ENCODE data around the gene RAPSN.

The RAPSN gene

GRCh38 chr11:47488111-47488510 is 39.2 kb upstream of the RAPSN start:
- no peak for TF ChIP-seq CTCF (IDR thresholded peaks at IDR 0.05)

- TF ChIP-seq CTCF (IDR thresholded peaks at IDR 0.05): no peak
Observed at GRCh38 chr11:47487421-47487820, 38.5 kb upstream of the RAPSN start.

GRCh38 chr11:47485107-47485506 is 36.2 kb upstream of the RAPSN start:
- TF ChIP-seq CTCF (IDR thresholded peaks at IDR 0.05): no peak

GRCh38 chr11:47483457-47483856 is 34.5 kb upstream of the RAPSN start:
- no peak for TF ChIP-seq CTCF (IDR thresholded peaks at IDR 0.05)

GRCh38 chr11:47480762-47481161 is 31.8 kb upstream of the RAPSN start:
- TF ChIP-seq CTCF (IDR thresholded peaks at IDR 0.05): no peak

GRCh38 chr11:47478651-47479329 is 29.9 kb upstream of the RAPSN start:
- no peak for TF ChIP-seq CTCF (IDR thresholded peaks at IDR 0.05)

GRCh38 chr11:47477753-47478152 is 28.8 kb upstream of the RAPSN start:
- no peak for TF ChIP-seq CTCF (IDR thresholded peaks at IDR 0.05)

- TF ChIP-seq CTCF (IDR thresholded peaks at IDR 0.05): no peak
Observed at GRCh38 chr11:47477323-47477722, 28.4 kb upstream of the RAPSN start.

Measured in LNCAP (cell line).